Measurements from ENCODE around the gene TMEM138.

- TF ChIP-seq CTCF (IDR thresholded peaks at IDR 0.05): peak in 1 of 6 experiments; percentile 16
- TF ChIP-seq POLR2A (IDR thresholded peaks at IDR 0.05): peak in 3 of 4 donors; percentile 8 to 84 (median 80)
Observed at GRCh38 chr11:61361741-61362541, at the start of gene TMEM138, which contains the start of gene CYB561A3.
